Measurements from ENCODE around the gene GDF11.
A peak's percentile ranks its signal among the peaks of the same experiment; 100 is the strongest.

The GDF11 gene

DNA sequence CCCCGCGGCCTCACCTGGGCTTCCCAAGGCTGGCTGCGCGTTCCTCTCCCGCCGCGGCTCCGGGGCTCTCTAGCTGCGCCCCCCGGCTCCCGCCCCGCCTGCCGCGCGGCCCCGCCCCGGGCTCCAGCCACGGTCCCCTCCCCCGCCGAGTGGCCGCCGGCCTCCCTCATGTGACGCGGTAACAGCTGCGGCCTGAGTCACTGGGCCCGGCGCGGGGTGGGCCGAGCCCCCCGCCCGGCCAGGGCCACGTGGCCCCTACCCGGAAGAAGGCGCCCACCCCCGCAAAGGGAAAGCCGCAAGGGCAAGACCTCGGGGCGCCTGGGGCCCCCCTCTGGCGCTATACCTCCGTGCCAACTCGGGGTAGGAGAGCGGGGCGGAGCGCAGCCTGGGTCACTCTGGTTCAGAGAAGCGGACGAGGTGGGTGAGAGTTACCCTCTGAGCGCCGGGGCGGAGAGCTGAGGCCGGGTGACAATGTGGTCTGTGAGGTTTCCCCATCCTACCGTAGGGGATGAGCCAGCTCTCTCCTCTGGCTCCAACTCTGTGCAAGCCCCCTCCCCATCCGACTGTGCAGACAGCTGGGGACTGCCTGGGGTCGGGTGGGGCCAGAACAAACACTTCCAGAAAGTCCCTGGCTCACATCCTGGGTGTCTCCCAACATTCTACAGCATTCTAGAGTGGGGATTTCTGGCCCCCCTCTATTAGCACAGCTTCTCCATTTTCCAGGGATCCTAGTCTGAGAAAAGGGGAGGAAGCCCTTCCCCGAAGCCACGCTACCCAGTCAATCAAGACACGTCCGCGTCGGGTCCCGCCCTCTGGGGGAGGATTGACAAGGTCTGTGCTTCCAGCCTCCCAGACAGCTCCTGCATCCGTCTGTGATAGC is 13.7 kb upstream of the GDF11 start, which contains the start of gene CD63:
Gene CD63 (minus strand): TSS at position 71 of the 880 bp plus-strand sequence. CDS start 668 bp downstream, outside the sequence.
- Histone ChIP-seq H3K36me3 (peaks cover 29% of the 10 kb centered on the region), H3K27ac (peak within 1 kb of the TSS; percentile 89), H4K20me1 (peaks cover 28% of the 10 kb centered on the region), H3K4me2 (peak within 1 kb of the TSS; percentile 99), H3K4me3 (peak within 1 kb of the TSS; percentile 77), H3K9ac (peak within 1 kb of the TSS; percentile 87), H3K9me3 (no peaks in the 10 kb centered on the region), H3K4me1 (peaks cover 76% of the 10 kb centered on the region), H3K27me3 (no peaks in the 10 kb centered on the region)
- TF ChIP-seq Cebpa-rat (IDR thresholded peaks at IDR 0.05): no peak

DNA sequence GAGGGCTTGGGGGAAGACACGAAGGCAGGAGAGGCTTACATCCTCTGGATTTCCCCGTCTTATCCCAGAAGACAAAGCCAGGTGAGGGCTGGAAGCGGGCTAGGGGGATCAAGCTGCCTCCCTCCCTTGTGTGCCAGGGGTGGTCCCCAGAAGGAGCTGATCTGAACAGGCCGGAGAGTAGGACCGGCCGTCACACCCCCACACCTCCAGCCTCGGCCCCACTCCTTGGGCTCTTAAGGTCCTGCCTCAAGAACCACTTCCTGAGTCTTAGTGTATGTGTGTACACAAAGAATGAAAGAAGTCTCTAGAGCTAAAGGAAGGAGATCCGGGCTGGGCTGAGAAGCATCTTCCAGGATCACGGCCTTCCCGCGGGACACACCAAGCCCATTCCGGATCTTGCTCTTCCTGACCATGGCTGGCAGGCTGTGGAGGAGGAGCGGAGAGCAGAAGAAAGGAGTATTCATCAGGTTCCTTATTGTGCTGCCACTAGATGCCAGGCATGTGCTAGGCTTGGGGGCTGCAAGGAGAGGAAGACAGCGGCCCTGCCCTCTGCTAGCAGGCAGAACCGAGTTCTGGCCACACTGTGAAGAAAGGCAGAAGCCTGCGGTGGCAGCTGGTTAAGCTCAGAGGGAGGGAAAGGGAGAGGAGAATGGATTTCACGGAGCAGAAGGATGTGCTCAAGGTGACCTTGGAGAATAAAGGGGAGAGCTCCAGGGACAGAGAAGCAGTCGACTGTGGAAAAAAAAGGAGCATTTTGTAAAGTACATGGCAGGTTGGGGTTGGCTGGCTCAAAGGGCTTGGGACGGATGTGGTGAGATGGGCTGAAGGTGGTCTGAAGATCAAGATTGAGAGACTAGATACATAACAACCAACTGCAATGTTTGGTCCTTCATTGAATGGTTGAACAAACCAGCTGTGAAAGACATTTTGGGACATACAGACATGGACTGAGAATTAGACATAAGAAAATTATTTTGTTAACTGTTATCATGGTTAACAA is 12.8 kb upstream of the GDF11 start:
- Histone ChIP-seq H3K36me3 (peaks cover 21% of the 10 kb centered on the region), H3K27me3 (no peaks in the 10 kb centered on the region), H3K27ac (peak overlapping the region; percentile 89), H3K4me2 (peak overlapping the region; percentile 99), H3K9ac (peak overlapping the region; percentile 87), H3K4me3 (peak overlapping the region; percentile 77), H3K9me3 (no peaks in the 10 kb centered on the region), H3K4me1 (peaks cover 67% of the 10 kb centered on the region), H4K20me1 (peaks cover 24% of the 10 kb centered on the region)
- TF ChIP-seq Cebpa-rat (IDR thresholded peaks at IDR 0.05): no peak

DNA sequence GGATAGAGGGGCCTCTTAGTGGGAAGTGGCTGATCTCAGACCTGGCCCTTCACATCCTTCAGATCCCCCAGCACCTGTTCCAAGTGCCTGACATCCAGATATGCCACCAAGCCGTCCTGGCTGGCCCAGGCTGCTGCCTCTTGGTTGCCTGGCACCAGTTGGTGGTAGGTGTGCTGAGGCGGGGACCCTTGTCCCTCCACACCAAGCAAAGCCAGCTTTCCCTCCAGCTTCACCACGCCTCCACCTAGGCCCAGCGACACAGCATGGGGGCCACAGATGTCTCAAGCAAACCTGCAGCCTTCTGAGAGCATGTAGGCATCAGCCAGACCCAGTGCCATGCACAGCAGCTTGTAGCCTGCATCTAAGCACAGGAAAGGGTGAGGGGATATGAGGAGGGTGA is 10.6 kb upstream of the GDF11 start:
- Histone ChIP-seq H3K4me1 (peaks cover 59% of the 10 kb centered on the region), H3K36me3 (peaks cover under 1% of the 10 kb centered on the region), H3K9me3 (no peaks in the 10 kb centered on the region), H4K20me1 (peaks cover 8% of the 10 kb centered on the region), H3K27ac (no peak overlapping the region), H3K9ac (no peak overlapping the region), H3K4me2 (peak overlapping the region; percentile 99), H3K27me3 (no peaks in the 10 kb centered on the region), H3K4me3 (no peak overlapping the region)
- no peak for TF ChIP-seq Cebpa-rat (IDR thresholded peaks at IDR 0.05)

DNA sequence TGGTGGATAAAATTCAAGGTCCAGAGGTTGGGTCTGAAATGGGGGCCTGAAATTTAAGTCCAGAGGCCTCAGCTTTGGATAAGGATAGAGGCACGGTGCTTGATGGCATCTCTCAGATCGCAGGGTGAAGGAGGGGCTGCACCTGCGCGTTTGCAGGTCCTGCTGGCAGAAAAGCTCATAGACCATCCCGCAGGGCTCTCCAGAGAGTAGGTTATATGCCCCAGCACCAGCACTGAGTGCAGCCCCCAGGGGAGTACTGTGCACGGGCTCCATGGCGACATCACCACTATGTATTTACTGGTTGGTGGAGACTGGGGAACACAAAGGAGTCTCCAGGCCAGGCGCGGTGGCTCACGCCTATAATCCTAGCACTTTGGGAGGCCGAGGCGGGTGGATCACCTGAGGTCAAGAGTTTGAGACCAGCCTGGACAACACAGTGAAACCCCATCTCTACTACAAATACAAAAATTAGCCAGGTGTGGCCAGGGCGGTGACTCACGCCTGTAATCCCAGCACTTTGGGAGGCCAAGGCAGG is 9.8 kb upstream of the GDF11 start:
- Histone ChIP-seq H3K4me3 (peak overlapping the region; percentile 28; the same call in 1 of the 2 replicates), H4K20me1 (peaks cover under 1% of the 10 kb centered on the region; the same call in 1 of the 2 replicates), H3K36me3 (no peaks in the 10 kb centered on the region), H3K27ac (peak overlapping the region; percentile 59; the same call in 1 of the 2 replicates), H3K4me2 (peak overlapping the region; percentile 99), H3K4me1 (peaks cover 60% of the 10 kb centered on the region), H3K9ac (0 out of 2 replicates have a peak overlapping the region, but pooled peaks have one; percentile 10), H3K9me3 (no peaks in the 10 kb centered on the region), H3K27me3 (no peaks in the 10 kb centered on the region)
- no peak for TF ChIP-seq Cebpa-rat (IDR thresholded peaks at IDR 0.05)

DNA sequence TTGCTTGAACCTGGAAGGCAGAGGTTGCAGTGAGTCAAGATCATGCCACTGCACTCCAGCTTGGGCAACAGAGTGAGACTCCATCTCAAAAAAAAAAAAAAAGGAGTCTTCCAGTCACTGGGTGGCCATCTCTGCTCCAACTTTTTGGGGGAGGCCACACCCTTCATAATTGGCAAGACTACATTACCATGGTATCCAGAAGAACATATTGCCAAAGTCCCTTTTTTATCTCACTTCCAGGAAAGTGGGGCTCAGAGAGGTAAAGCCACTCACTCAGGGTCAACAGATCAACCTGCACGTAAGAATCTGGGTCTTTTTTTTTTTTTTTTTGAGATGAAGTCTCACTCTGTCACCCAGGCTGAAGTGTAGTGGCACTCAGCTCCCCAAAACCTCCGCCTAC is 9.1 kb upstream of the GDF11 start:
- no peak overlapping the region for H3K4me3 ChIP-seq
- peaks cover 60% of the 10 kb centered on the region for H3K4me1 ChIP-seq
- peak overlapping the region; percentile 99 for H3K4me2 ChIP-seq
- no peak overlapping the region for H3K9ac ChIP-seq
- H3K27ac ChIP-seq: no peak overlapping the region
- no peaks in the 10 kb centered on the region for H3K27me3 ChIP-seq
- H3K9me3 ChIP-seq: no peaks in the 10 kb centered on the region
- no peaks in the 10 kb centered on the region for H3K36me3 ChIP-seq
- H4K20me1 ChIP-seq: no peaks in the 10 kb centered on the region
- no peak for TF ChIP-seq Cebpa-rat (IDR thresholded peaks at IDR 0.05)

DNA sequence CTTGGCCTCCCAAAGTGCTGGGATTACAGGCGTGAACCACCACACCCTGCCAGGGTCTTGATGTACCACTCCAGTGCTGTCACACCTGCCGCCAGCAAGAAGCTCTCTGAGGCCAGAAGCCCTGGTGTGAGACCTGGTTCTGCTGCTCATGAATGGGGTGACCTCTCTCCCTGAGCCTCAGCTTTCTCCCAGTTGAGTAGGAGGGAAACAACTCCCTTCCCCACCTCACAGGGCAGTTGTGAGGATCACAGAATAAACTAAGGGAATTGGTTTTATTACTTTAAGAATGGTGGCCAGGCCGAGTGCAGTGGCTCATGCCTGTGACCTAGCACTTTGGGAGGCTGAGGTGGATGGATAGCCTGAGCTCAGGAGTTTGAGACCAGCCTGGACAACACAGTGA is 8.3 kb upstream of the GDF11 start:
- Histone ChIP-seq H3K9me3 (no peaks in the 10 kb centered on the region), H4K20me1 (no peaks in the 10 kb centered on the region), H3K27ac (no peak overlapping the region), H3K4me2 (no peak overlapping the region), H3K9ac (no peak overlapping the region), H3K27me3 (no peaks in the 10 kb centered on the region), H3K4me1 (peaks cover 60% of the 10 kb centered on the region), H3K36me3 (no peaks in the 10 kb centered on the region), H3K4me3 (no peak overlapping the region)
- no peak for TF ChIP-seq Cebpa-rat (IDR thresholded peaks at IDR 0.05)

DNA sequence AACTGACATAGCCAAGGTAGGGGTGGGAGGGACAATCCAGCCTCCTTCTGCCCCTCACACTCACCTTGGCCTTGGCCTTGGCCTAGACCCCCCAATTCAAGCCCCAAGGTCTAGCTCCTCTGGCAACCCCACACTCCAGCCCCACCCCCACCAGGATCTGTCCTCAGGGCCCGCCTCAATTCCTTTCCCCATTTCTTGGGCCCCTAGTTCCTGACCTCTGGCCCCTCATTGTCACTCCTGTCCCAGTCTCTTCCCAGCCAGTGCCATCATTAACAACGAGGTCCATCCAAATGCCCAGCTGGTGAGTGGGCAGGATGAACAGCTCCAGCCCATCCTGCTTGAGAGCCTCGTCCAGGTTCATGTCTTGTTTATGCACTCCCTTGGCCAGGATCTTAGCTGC is 6.8 kb upstream of the GDF11 start:
- Histone ChIP-seq H3K27me3 (no peaks in the 10 kb centered on the region), H3K36me3 (no peaks in the 10 kb centered on the region), H4K20me1 (no peaks in the 10 kb centered on the region), H3K9me3 (no peaks in the 10 kb centered on the region), H3K4me3 (no peak overlapping the region), H3K27ac (no peak overlapping the region), H3K9ac (peak overlapping the region; percentile 26; the same call in 1 of the 2 replicates), H3K4me1 (peaks cover 46% of the 10 kb centered on the region), H3K4me2 (no peak overlapping the region)
- no peak for TF ChIP-seq Cebpa-rat (IDR thresholded peaks at IDR 0.05)

DNA sequence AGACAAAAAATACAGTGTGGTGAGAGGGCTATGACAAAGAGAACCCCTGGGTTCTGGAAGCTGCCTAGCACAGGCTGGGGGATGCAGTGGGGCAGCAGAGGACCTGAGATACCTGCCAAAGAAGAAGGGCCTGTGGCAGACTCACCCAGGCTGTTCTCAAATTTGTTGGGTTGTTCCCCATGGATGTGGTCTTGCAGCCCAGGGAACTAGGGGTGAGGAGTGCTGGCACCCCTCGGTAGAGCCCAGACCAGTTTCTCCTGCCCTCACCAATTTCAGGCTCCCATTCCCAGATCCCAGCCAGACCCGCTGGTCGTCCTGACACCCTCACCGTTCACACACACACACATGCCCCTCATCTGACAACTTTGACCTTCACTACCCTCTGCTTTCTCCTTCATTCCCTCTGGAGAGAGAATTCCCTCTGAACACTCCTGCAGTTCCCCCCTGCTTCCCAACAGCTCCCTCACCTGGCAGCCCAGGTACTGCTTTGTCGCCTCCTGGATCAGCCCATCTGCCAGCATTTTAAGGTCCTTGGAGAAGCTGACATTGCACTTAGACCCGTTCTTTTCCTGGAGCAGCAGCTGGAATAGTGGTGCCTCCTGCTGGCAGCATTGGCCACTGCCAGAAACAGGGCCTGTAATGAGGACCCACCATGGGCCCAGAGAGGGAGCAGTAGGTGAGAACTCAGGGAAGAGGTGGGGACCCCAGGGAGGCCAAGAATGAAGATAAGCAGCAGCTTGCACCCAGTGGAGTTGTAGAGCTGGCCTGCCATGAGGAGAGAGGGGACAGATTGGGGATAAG is 5.9 kb upstream of the GDF11 start:
- Histone ChIP-seq H3K27me3 (no peaks in the 10 kb centered on the region), H3K4me1 (peaks cover 43% of the 10 kb centered on the region), H3K4me2 (peak overlapping the region; percentile 98), H3K9me3 (no peaks in the 10 kb centered on the region), H3K36me3 (no peaks in the 10 kb centered on the region), H3K4me3 (peak overlapping the region; percentile 73), H4K20me1 (no peaks in the 10 kb centered on the region), H3K9ac (peak overlapping the region; percentile 65; the same call in 1 of the 2 replicates), H3K27ac (peak overlapping the region; percentile 61; the same call in 1 of the 2 replicates)
- no peak for TF ChIP-seq Cebpa-rat (IDR thresholded peaks at IDR 0.05)
